Measurements from ENCODE around the gene ZSCAN21.

Gene ZSCAN21

DNA sequence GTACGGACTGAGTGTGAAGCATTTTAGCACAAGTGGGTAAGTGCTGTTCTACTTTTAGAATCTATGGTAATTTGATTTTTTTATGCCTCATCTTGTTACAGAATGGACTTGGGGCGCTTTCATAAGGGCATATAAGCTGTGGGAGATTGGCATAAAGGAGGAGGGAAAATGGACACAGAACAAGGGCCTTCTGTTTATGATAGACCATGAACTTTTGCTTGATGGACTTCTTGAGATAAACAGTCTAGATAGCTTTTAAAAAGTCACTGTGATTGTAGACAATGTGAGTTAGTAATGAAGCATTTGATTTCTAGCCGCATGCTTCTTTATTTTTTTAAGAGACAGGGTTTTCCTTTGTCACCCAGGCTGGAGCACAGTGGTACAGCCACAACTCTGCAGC is 2.0 kb downstream of the ZSCAN21 start:
- H3K9me3 ChIP-seq (ENCODE audit: control insufficient read depth, low read length): no peaks in the 10 kb centered on the region
- DNase-seq: no peak
- no peaks in the 10 kb centered on the region for H3K36me3 ChIP-seq (ENCODE audit: control insufficient read depth, insufficient read depth, low read length)
- no peak overlapping the region for H3K27ac ChIP-seq (ENCODE audit: insufficient read depth, low read length, poor library complexity, severe bottlenecking)
- H3K27me3 ChIP-seq (replicated peaks; ENCODE audit: control insufficient read depth, insufficient read depth, low read length, poor library complexity, severe bottlenecking): no peaks in the 10 kb centered on the region
- peaks cover 11% of the 10 kb centered on the region for H3K4me1 ChIP-seq (ENCODE audit: control insufficient read depth, insufficient read depth, low read length, poor library complexity, severe bottlenecking)
- no peak overlapping the region for H3K4me3 ChIP-seq (ENCODE audit: insufficient read depth, low read depth, low read length, poor library complexity, severe bottlenecking)

- Histone ChIP-seq H3K9me3 (ENCODE audit: control insufficient read depth, low read length) (no peaks in the 10 kb centered on the region), H3K36me3 (ENCODE audit: control insufficient read depth, insufficient read depth, low read length) (peaks cover 16% of the 10 kb centered on the region), H3K4me1 (ENCODE audit: control insufficient read depth, insufficient read depth, low read length, poor library complexity, severe bottlenecking) (peaks cover 11% of the 10 kb centered on the region), H3K27me3 (replicated peaks; ENCODE audit: control insufficient read depth, insufficient read depth, low read length, poor library complexity, severe bottlenecking) (no peaks in the 10 kb centered on the region), H3K4me3 (ENCODE audit: insufficient read depth, low read depth, low read length, poor library complexity, severe bottlenecking) (no peak overlapping the region), H3K27ac (ENCODE audit: insufficient read depth, low read length, poor library complexity, severe bottlenecking) (no peak overlapping the region)
- no peak for DNase-seq
Observed at GRCh38 chr7:100053215-100053614, 3.6 kb downstream of the ZSCAN21 start.

- H3K27ac ChIP-seq (ENCODE audit: insufficient read depth, low read length, poor library complexity, severe bottlenecking): no peak overlapping the region
- H3K4me1 ChIP-seq (ENCODE audit: control insufficient read depth, insufficient read depth, low read length, poor library complexity, severe bottlenecking): no peaks in the 10 kb centered on the region
- no peak for DNase-seq
- no peaks in the 10 kb centered on the region for H3K9me3 ChIP-seq (ENCODE audit: control insufficient read depth, low read length)
- no peak overlapping the region for H3K4me3 ChIP-seq (ENCODE audit: insufficient read depth, low read depth, low read length, poor library complexity, severe bottlenecking)
- H3K27me3 ChIP-seq (replicated peaks; ENCODE audit: control insufficient read depth, insufficient read depth, low read length, poor library complexity, severe bottlenecking): no peaks in the 10 kb centered on the region
- peaks cover 23% of the 10 kb centered on the region for H3K36me3 ChIP-seq (ENCODE audit: control insufficient read depth, insufficient read depth, low read length)
Observed at GRCh38 chr7:100057006-100057405, 7.4 kb downstream of the ZSCAN21 start.

GRCh38 chr7:100059251-100059739 is 9.7 kb downstream of the ZSCAN21 start:
- H3K27me3 ChIP-seq (replicated peaks; ENCODE audit: control insufficient read depth, insufficient read depth, low read length, poor library complexity, severe bottlenecking): no peaks in the 10 kb centered on the region
- no peak overlapping the region for H3K27ac ChIP-seq (ENCODE audit: insufficient read depth, low read length, poor library complexity, severe bottlenecking)
- no peak for DNase-seq
- H3K9me3 ChIP-seq (ENCODE audit: control insufficient read depth, low read length): no peaks in the 10 kb centered on the region
- H3K36me3 ChIP-seq (ENCODE audit: control insufficient read depth, insufficient read depth, low read length): peaks cover 29% of the 10 kb centered on the region
- no peak overlapping the region for H3K4me3 ChIP-seq (ENCODE audit: insufficient read depth, low read depth, low read length, poor library complexity, severe bottlenecking)
- H3K4me1 ChIP-seq (ENCODE audit: control insufficient read depth, insufficient read depth, low read length, poor library complexity, severe bottlenecking): no peaks in the 10 kb centered on the region

GRCh38 chr7:100061518-100062193 is 12.1 kb downstream of the ZSCAN21 start:
- no peak for DNase-seq
- H3K4me3 ChIP-seq (ENCODE audit: insufficient read depth, low read depth, low read length, poor library complexity, severe bottlenecking): no peak overlapping the region
- H3K27me3 ChIP-seq (replicated peaks; ENCODE audit: control insufficient read depth, insufficient read depth, low read length, poor library complexity, severe bottlenecking): no peaks in the 10 kb centered on the region
- H3K9me3 ChIP-seq (ENCODE audit: control insufficient read depth, low read length): no peaks in the 10 kb centered on the region
- H3K27ac ChIP-seq (ENCODE audit: insufficient read depth, low read length, poor library complexity, severe bottlenecking): no peak overlapping the region
- peaks cover 32% of the 10 kb centered on the region for H3K36me3 ChIP-seq (ENCODE audit: control insufficient read depth, insufficient read depth, low read length)
- no peaks in the 10 kb centered on the region for H3K4me1 ChIP-seq (ENCODE audit: control insufficient read depth, insufficient read depth, low read length, poor library complexity, severe bottlenecking)

- no peaks in the 10 kb centered on the region for H3K4me1 ChIP-seq (ENCODE audit: control insufficient read depth, insufficient read depth, low read length, poor library complexity, severe bottlenecking)
- H3K27ac ChIP-seq (ENCODE audit: insufficient read depth, low read length, poor library complexity, severe bottlenecking): no peak overlapping the region
- H3K4me3 ChIP-seq (ENCODE audit: insufficient read depth, low read depth, low read length, poor library complexity, severe bottlenecking): no peak overlapping the region
- no peaks in the 10 kb centered on the region for H3K27me3 ChIP-seq (replicated peaks; ENCODE audit: control insufficient read depth, insufficient read depth, low read length, poor library complexity, severe bottlenecking)
- no peaks in the 10 kb centered on the region for H3K9me3 ChIP-seq (ENCODE audit: control insufficient read depth, low read length)
- peaks cover 15% of the 10 kb centered on the region for H3K36me3 ChIP-seq (ENCODE audit: control insufficient read depth, insufficient read depth, low read length)
- no peak for DNase-seq
Observed at GRCh38 chr7:100063376-100063775, 13.8 kb downstream of the ZSCAN21 start.

DNA sequence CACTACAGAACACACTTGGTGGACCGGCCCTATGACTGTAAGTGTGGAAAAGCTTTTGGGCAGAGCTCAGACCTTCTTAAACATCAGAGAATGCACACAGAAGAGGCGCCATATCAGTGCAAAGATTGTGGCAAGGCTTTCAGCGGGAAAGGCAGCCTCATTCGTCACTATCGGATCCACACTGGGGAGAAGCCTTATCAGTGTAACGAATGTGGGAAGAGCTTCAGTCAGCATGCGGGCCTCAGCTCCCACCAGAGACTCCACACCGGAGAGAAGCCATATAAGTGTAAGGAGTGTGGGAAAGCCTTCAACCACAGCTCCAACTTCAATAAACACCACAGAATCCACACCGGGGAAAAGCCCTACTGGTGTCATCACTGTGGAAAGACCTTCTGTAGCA is 14.6 kb downstream of the ZSCAN21 start:
- Histone ChIP-seq H3K9me3 (ENCODE audit: control insufficient read depth, low read length) (no peaks in the 10 kb centered on the region), H3K27me3 (replicated peaks; ENCODE audit: control insufficient read depth, insufficient read depth, low read length, poor library complexity, severe bottlenecking) (no peaks in the 10 kb centered on the region), H3K36me3 (ENCODE audit: control insufficient read depth, insufficient read depth, low read length) (peaks cover 9% of the 10 kb centered on the region), H3K27ac (ENCODE audit: insufficient read depth, low read length, poor library complexity, severe bottlenecking) (no peak overlapping the region), H3K4me1 (ENCODE audit: control insufficient read depth, insufficient read depth, low read length, poor library complexity, severe bottlenecking) (no peaks in the 10 kb centered on the region), H3K4me3 (ENCODE audit: insufficient read depth, low read depth, low read length, poor library complexity, severe bottlenecking) (no peak overlapping the region)
- no peak for DNase-seq

- Histone ChIP-seq H3K4me1 (ENCODE audit: control insufficient read depth, insufficient read depth, low read length, poor library complexity, severe bottlenecking) (no peaks in the 10 kb centered on the region), H3K36me3 (ENCODE audit: control insufficient read depth, insufficient read depth, low read length) (peaks cover 14% of the 10 kb centered on the region), H3K4me3 (ENCODE audit: insufficient read depth, low read depth, low read length, poor library complexity, severe bottlenecking) (no peak overlapping the region), H3K9me3 (ENCODE audit: control insufficient read depth, low read length) (peaks cover 1% of the 10 kb centered on the region), H3K27ac (ENCODE audit: insufficient read depth, low read length, poor library complexity, severe bottlenecking) (no peak overlapping the region), H3K27me3 (replicated peaks; ENCODE audit: control insufficient read depth, insufficient read depth, low read length, poor library complexity, severe bottlenecking) (no peaks in the 10 kb centered on the region)
- DNase-seq: no peak
Observed at GRCh38 chr7:100065452-100066186, 16.0 kb downstream of the ZSCAN21 start.

- H3K27me3 ChIP-seq (replicated peaks; ENCODE audit: control insufficient read depth, insufficient read depth, low read length, poor library complexity, severe bottlenecking): no peaks in the 10 kb centered on the region
- H3K4me3 ChIP-seq (ENCODE audit: insufficient read depth, low read depth, low read length, poor library complexity, severe bottlenecking): no peak overlapping the region
- H3K4me1 ChIP-seq (ENCODE audit: control insufficient read depth, insufficient read depth, low read length, poor library complexity, severe bottlenecking): no peaks in the 10 kb centered on the region
- DNase-seq: no peak
- H3K9me3 ChIP-seq (ENCODE audit: control insufficient read depth, low read length): peaks cover 14% of the 10 kb centered on the region
- H3K27ac ChIP-seq (ENCODE audit: insufficient read depth, low read length, poor library complexity, severe bottlenecking): no peak overlapping the region
- H3K36me3 ChIP-seq (ENCODE audit: control insufficient read depth, insufficient read depth, low read length): peaks cover 27% of the 10 kb centered on the region
Observed at GRCh38 chr7:100066953-100067352, 17.4 kb downstream of the ZSCAN21 start.

DNA sequence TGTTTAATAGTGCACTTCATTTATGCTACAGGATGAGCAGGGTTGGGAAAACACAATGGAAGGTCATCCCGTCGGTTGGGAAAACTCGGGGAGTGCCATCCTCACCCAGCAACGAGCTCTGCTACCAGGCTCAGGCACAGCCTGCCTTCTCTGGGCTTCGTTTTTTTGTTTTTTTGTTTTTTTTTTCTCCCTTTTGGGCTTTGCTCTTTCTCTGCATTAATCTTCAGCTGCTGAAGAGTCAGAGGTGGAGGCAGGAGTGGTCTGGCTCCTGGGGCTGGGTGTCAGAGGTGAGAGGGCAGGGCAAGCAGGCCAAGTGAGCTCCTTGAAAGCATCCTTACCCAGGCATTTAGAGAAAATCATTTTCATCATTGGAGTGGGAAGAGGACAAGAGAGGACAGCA is 20.4 kb downstream of the ZSCAN21 start:
- H3K27me3 ChIP-seq (replicated peaks; ENCODE audit: control insufficient read depth, insufficient read depth, low read length, poor library complexity, severe bottlenecking): no peaks in the 10 kb centered on the region
- H3K36me3 ChIP-seq (ENCODE audit: control insufficient read depth, insufficient read depth, low read length): peaks cover 48% of the 10 kb centered on the region
- peaks cover 20% of the 10 kb centered on the region for H3K9me3 ChIP-seq (ENCODE audit: control insufficient read depth, low read length)
- no peak overlapping the region for H3K4me3 ChIP-seq (ENCODE audit: insufficient read depth, low read depth, low read length, poor library complexity, severe bottlenecking)
- H3K27ac ChIP-seq (ENCODE audit: insufficient read depth, low read length, poor library complexity, severe bottlenecking): no peak overlapping the region
- no peak for DNase-seq
- no peaks in the 10 kb centered on the region for H3K4me1 ChIP-seq (ENCODE audit: control insufficient read depth, insufficient read depth, low read length, poor library complexity, severe bottlenecking)
